HepG2 (cell line): Measurements from ENCODE around the gene SLC39A2. TPM values are rescaled to one million over a fixed set of nuclear protein-coding genes. Genes with fewer than 3 reads are reported as not detected.

ENCODE experiments used
- ARID3A ChIP-seq: IDR thresholded peaks from 2 replicates; pipeline ENCODE4 v1.6.1; 2012; ENCODE audit warnings: low read depth, low read length, improper control_type of control experiment
- ARNTL ChIP-seq: sonication (generic); formaldehyde crosslinking; IDR thresholded peaks from 2 replicates; pipeline ENCODE4 v1.4.0; 2020; ENCODE audit warnings: mild to moderate bottlenecking, missing genetic modification reagents
- DDIT3 ChIP-seq: sonication (generic); formaldehyde crosslinking; IDR thresholded peaks from 2 replicates; pipeline ENCODE4 v1.4.0; 2020; ENCODE audit warnings: mild to moderate bottlenecking, missing genetic modification reagents
- ELF1 ChIP-seq: sonication (generic); formaldehyde crosslinking; IDR thresholded peaks from 2 replicates; pipeline ENCODE4 v1.4.0; 2020; ENCODE audit warnings: missing genetic modification reagents
- FIP1L1 ChIP-seq: fragments of 200-400 bp; formaldehyde crosslinking; IDR thresholded peaks from 2 replicates; pipeline ENCODE4 v1.6.1; 2018; ENCODE audit warnings: low read depth, mild to moderate bottlenecking, low read length, moderate library complexity, borderline replicate concordance; ENCODE audit not compliant: insufficient read depth
- FOXA1 ChIP-seq, 2 experiments: fragments of 450-650 bp in 1 of 2; sonication (generic) in 1 of 2; formaldehyde crosslinking in 1 of 2; IDR thresholded peaks; 2 replicates each; pipeline versions ENCODE4 v1.4.0 to v1.6.1; 2016 to 2020; ENCODE audit warnings: missing genetic modification reagents in 1 of 2
- IKZF1 ChIP-seq: fragments of 450-650 bp; IDR thresholded peaks from 2 replicates; pipeline ENCODE4 v1.7.1; 2016
- JDP2 ChIP-seq: sonication (generic); formaldehyde crosslinking; IDR thresholded peaks from 2 replicates; pipeline ENCODE4 v1.8.1; 2022; ENCODE audit warnings: missing genetic modification reagents, borderline replicate concordance
- KDM2A ChIP-seq: sonication (generic); formaldehyde crosslinking; IDR thresholded peaks from 2 replicates; pipeline ENCODE4 v1.4.0; 2020; ENCODE audit warnings: low read depth, missing genetic modification reagents, borderline replicate concordance
- MATR3 ChIP-seq: sonication (generic); formaldehyde crosslinking; IDR thresholded peaks from 2 replicates; pipeline ENCODE4 v1.4.0; 2020; ENCODE audit warnings: missing genetic modification reagents
- MIER2 ChIP-seq: IDR thresholded peaks from 2 replicates; pipeline ENCODE4 v1.6.1; 2016; ENCODE audit warnings: missing biosample characterization, missing genetic modification reagents
- NCOA2 ChIP-seq: sonication (generic); formaldehyde crosslinking; IDR thresholded peaks from 2 replicates; pipeline ENCODE4 v1.8.0; 2022; ENCODE audit warnings: inconsistent platforms
- RXRA ChIP-seq: sonication (generic); formaldehyde crosslinking; IDR thresholded peaks from 2 replicates; pipeline ENCODE4 v1.5.1; 2020; ENCODE audit warnings: missing genetic modification reagents
- SKIL ChIP-seq: sonication (generic); formaldehyde crosslinking; IDR thresholded peaks from 2 replicates; pipeline ENCODE4 v1.8.0; 2022; ENCODE audit warnings: missing genetic modification reagents, mild to moderate bottlenecking, moderate library complexity, borderline replicate concordance
- SP5 ChIP-seq: IDR thresholded peaks from 2 replicates; pipeline ENCODE4 v1.6.1; 2016; ENCODE audit warnings: low read depth, borderline replicate concordance
- STAG1 ChIP-seq: sonication (generic); formaldehyde crosslinking; IDR thresholded peaks from 2 replicates; pipeline ENCODE4 v1.4.0; 2020; ENCODE audit warnings: missing genetic modification reagents
- ZBTB25 ChIP-seq: IDR thresholded peaks from 2 replicates; pipeline ENCODE4 v1.6.1; 2018; ENCODE audit warnings: missing genetic modification reagents
- ZBTB7A ChIP-seq: sonication (generic); formaldehyde crosslinking; IDR thresholded peaks from 2 replicates; pipeline ENCODE4 v1.8.0; 2022; ENCODE audit warnings: mild to moderate bottlenecking, missing genetic modification reagents
- ZNF124 ChIP-seq: sonication (generic); formaldehyde crosslinking; IDR thresholded peaks from 2 replicates; pipeline ENCODE4 v1.4.0; 2020; ENCODE audit warnings: missing genetic modification reagents
- ZNF136 ChIP-seq: sonication (generic); formaldehyde crosslinking; IDR thresholded peaks from 2 replicates; pipeline ENCODE4 v1.8.1; 2022; ENCODE audit warnings: low read depth, mild to moderate bottlenecking, moderate library complexity, missing genetic modification reagents
- ZNF20 ChIP-seq: sonication (generic); formaldehyde crosslinking; IDR thresholded peaks from 2 replicates; pipeline ENCODE4 v1.4.0; 2020; ENCODE audit warnings: mild to moderate bottlenecking, moderate library complexity, missing genetic modification reagents
- ZNF337 ChIP-seq: sonication (generic); formaldehyde crosslinking; IDR thresholded peaks from 2 replicates; pipeline ENCODE4 v1.5.1; 2020; ENCODE audit warnings: missing genetic modification reagents, low read depth, mild to moderate bottlenecking, borderline replicate concordance
- ZNF549 ChIP-seq: sonication (generic); formaldehyde crosslinking; IDR thresholded peaks from 2 replicates; pipeline ENCODE4 v1.5.0; 2020; ENCODE audit warnings: missing genetic modification reagents
- ZNF572 ChIP-seq: sonication (generic); formaldehyde crosslinking; IDR thresholded peaks from 2 replicates; pipeline ENCODE4 v1.5.1; 2020; ENCODE audit warnings: mild to moderate bottlenecking, missing genetic modification reagents
- ZNF605 ChIP-seq: sonication (generic); formaldehyde crosslinking; IDR thresholded peaks from 2 replicates; pipeline ENCODE4 v1.8.0; 2022; ENCODE audit warnings: mild to moderate bottlenecking, missing genetic modification reagents
- ZNF644 ChIP-seq: IDR thresholded peaks from 2 replicates; pipeline ENCODE4 v1.6.1; 2016; ENCODE audit warnings: low read depth
- ZNF747 ChIP-seq: sonication (generic); formaldehyde crosslinking; IDR thresholded peaks from 2 replicates; pipeline ENCODE4 v1.8.1; 2023; ENCODE audit warnings: missing genetic modification reagents, mild to moderate bottlenecking, borderline replicate concordance
- ZSCAN22 ChIP-seq: sonication (generic); formaldehyde crosslinking; IDR thresholded peaks from 2 replicates; pipeline ENCODE4 v1.4.0; 2020; ENCODE audit warnings: mild to moderate bottlenecking, missing genetic modification reagents
- ZSCAN9 ChIP-seq: IDR thresholded peaks from 2 replicates; pipeline ENCODE4 v1.6.1; 2016; ENCODE audit warnings: borderline replicate concordance
- polyA plus RNA-seq, 8 experiments: library from polyadenylated mRNA; depleted of rRNA in 3 of 8; stranded (reverse) in 7 of 8; unstranded in 1 of 8; fragments of >200 nt; fragmentation: Illumina TruSeq in 4 of 8; extraction: Trizol in 4 of 8; gene quantifications; 2 replicates each; pipeline versions ENCODE4 v1.2.1 to v1.2.3, GENCODE V29; 2011 to 2016; ENCODE audit warnings: low read depth in 4 of 8, missing spikeins in 1 of 8, mixed read lengths in 1 of 8; ENCODE audit not compliant: insufficient read depth in 1 of 8
- total RNA-seq, 5 experiments: library from RNA; depleted of rRNA; stranded (reverse); fragments of >200 nt; fragmentation: Illumina TruSeq; extraction: Trizol; gene quantifications; 2 replicates each; pipeline ENCODE4 v1.2.3, GENCODE V29; 2016; ENCODE audit warnings: low read depth in 1 of 5

SLC39A2 gene
- total and polyA plus RNA-seq, 2 of the 13 experiments (the other 11 are each of a cell fraction or from before 2014, with no cell fraction given): 0.08 to 0.11 TPM

- TF ChIP-seq JDP2 (CRISPR knock-in tag): no peak
- TF ChIP-seq ZNF644 (CRISPR knock-in tag): 0 out of 2 replicates have a peak, but pooled peaks have one; percentile 13
- no peak for TF ChIP-seq ZNF572 (CRISPR knock-in tag)
- no peak for TF ChIP-seq ARNTL (CRISPR knock-in tag)
- no peak for TF ChIP-seq ZNF20 (CRISPR knock-in tag)
- no peak for TF ChIP-seq FOXA1 (IDR thresholded peaks at IDR 0.05)
- peak; percentile 32; the same call in 1 of the 2 replicates for TF ChIP-seq FOXA1 (CRISPR knock-in tag; IDR thresholded peaks at IDR 0.05)
- no peak for TF ChIP-seq MIER2 (CRISPR knock-in tag)
- TF ChIP-seq IKZF1: no peak
- TF ChIP-seq ZBTB25: no peak
- TF ChIP-seq ZNF605 (CRISPR knock-in tag): no peak
- TF ChIP-seq ZNF124 (CRISPR knock-in tag): no peak
- TF ChIP-seq ZBTB7A (CRISPR knock-in tag): no peak
- no peak for TF ChIP-seq ZNF136 (CRISPR knock-in tag)
- TF ChIP-seq ELF1: no peak
- TF ChIP-seq RXRA (CRISPR knock-in tag): peak; percentile 44; the same call in 1 of the 2 replicates
- no peak for TF ChIP-seq ZNF337 (CRISPR knock-in tag)
- TF ChIP-seq FIP1L1: no peak
- TF ChIP-seq STAG1 (CRISPR knock-in tag): no peak
- no peak for TF ChIP-seq ZNF747
- peak; percentile 44; the same call in 1 of the 2 replicates for TF ChIP-seq ZSCAN9
- TF ChIP-seq DDIT3 (CRISPR knock-in tag): no peak
- no peak for TF ChIP-seq ZNF549 (CRISPR knock-in tag)
- no peak for TF ChIP-seq MATR3 (CRISPR knock-in tag)
- peak; percentile 75 for TF ChIP-seq SKIL (CRISPR knock-in tag)
- no peak for TF ChIP-seq ZSCAN22 (CRISPR knock-in tag)
- peak; percentile 83 for TF ChIP-seq SP5
- no peak for TF ChIP-seq ARID3A
- peak; percentile 87 for TF ChIP-seq NCOA2 (CRISPR knock-in tag)
- TF ChIP-seq KDM2A (CRISPR knock-in tag): no peak
Measured at GRCh38 chr14:21048638-21049037, 49.5 kb downstream of the SLC39A2 start (continued).
